Fibroblast of villous mesenchyme (primary cell): ENCODE data around the gene KIF23. TPM values are rescaled to one million over a fixed set of nuclear protein-coding genes. Genes with fewer than 3 reads are reported as not detected.
A peak's percentile ranks its signal among the peaks of the same experiment; 100 is the strongest.

Source experiments
- DNase-seq: peaks from one replicate; pipeline ENCODE4 v3.0.0-alpha.2; 2010; ENCODE audit warnings: low read depth
- H3K4me3 ChIP-seq: 2 replicates; pipeline ENCODE4 v1.5.1; 2011; ENCODE audit warnings: low read depth, mild to moderate bottlenecking, low read length
- total RNA-seq: library from RNA; depleted of rRNA; stranded (reverse); fragments of >200 nt; gene quantifications from 2 replicates; pipeline ENCODE4 v1.2.3, GENCODE V29; 2012
- TF ChIP-seq, protein P1 (sequence below): IDR thresholded peaks from 2 replicates; pipeline ENCODE4 v1.5.1; 2012; ENCODE audit warnings: low read depth, mild to moderate bottlenecking, low read length; ENCODE audit not compliant: insufficient read depth

KIF23 gene
- total RNA-seq, 1 donor, result 60.5 TPM

DNA sequence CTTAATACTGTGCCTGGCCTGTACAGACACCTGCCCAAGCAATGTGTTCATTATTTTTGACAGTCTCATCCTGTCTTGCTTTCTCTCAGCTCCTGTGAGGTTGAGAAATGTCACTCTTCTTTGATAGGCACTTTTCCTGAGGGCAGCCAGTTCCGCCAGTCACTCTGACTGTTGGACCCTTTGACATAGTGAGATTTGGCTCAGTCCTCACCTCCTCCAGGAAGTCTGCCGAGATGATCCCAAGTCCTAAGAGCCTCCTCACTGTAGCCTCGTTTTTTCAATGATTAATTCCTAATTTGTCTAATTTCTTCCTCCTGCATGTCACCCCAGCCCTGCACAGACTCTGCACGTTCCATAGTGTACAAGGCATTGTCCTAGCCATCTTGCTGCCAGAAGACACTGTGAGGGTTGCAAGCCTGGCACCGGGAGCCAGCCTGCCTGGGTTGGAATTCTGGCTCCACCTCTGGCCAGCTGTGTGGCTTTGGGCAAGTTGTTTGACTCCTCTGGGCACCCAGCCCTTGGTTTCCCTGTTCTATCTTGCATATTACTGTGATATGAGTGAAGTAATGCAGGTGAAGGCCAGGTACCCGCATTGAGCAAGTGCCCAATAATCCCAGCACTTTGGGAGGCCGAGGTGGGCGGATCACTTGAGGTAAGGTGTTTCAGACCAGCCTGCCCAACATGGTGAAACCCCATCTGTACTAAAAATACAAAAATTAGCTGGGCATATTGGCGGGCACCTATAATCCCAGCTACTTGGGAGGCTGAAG, 62.7 kb downstream of the KIF23 start:
- TF ChIP-seq, protein P1, sequence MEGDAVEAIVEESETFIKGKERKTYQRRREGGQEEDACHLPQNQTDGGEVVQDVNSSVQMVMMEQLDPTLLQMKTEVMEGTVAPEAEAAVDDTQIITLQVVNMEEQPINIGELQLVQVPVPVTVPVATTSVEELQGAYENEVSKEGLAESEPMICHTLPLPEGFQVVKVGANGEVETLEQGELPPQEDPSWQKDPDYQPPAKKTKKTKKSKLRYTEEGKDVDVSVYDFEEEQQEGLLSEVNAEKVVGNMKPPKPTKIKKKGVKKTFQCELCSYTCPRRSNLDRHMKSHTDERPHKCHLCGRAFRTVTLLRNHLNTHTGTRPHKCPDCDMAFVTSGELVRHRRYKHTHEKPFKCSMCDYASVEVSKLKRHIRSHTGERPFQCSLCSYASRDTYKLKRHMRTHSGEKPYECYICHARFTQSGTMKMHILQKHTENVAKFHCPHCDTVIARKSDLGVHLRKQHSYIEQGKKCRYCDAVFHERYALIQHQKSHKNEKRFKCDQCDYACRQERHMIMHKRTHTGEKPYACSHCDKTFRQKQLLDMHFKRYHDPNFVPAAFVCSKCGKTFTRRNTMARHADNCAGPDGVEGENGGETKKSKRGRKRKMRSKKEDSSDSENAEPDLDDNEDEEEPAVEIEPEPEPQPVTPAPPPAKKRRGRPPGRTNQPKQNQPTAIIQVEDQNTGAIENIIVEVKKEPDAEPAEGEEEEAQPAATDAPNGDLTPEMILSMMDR, result no peak
- no peak for DNase-seq

GRCh38 chr15:69478259-69478781, 64.2 kb downstream of the KIF23 start:
- peak; percentile 60 for DNase-seq
- TF ChIP-seq, protein P1, result peak; percentile 89
- H3K4me3 ChIP-seq, result no peak overlapping the region

More for the DNA sequence above, 62.7 kb downstream of the KIF23 start:
- no peak overlapping the region for H3K4me3 ChIP-seq

- DNase-seq, result no peak
- TF ChIP-seq, protein P1, result no peak
- H3K4me3 ChIP-seq, result no peak overlapping the region
Measured at GRCh38 chr15:69479081-69479480, 64.9 kb downstream of the KIF23 start.

- no peak for DNase-seq
- TF ChIP-seq, protein P1, result no peak
- H3K4me3 ChIP-seq, result no peak overlapping the region
Measured at GRCh38 chr15:69479971-69480370, 65.8 kb downstream of the KIF23 start.

DNA sequence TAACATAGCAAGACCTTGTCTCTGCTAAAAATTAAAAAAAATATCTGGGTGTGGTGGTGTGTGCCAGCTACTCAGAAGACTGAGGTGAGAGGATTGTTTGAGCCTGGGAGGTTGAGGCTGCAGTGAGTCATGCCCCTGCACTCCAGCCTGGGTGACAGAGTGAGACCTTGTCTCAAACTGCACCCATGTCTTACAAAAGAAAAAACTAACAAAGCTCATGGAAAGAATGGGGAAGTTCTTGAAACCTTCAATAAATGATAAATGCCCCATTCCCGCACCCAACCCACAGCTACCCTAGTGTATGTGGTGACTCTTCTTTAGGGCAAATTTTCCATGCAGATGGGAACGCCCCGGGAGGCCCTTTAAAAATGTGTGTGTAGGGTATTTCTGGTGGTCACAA, 66.8 kb downstream of the KIF23 start:
- H3K4me3 ChIP-seq, result no peak overlapping the region
- TF ChIP-seq, protein P1, result no peak
- no peak for DNase-seq

GRCh38 chr15:69482686-69483256, 68.6 kb downstream of the KIF23 start:
- H3K4me3 ChIP-seq, result no peak overlapping the region
- no peak for DNase-seq
- TF ChIP-seq, protein P1, result no peak
